GM18519 (cell line): ENCODE measurements around the gene SHROOM2.

Experiments
- ATAC-seq: cut with Tn5 transposase; IDR thresholded peaks from one replicate; pipeline ENCODE4 v1.9.1; 2021; ENCODE audit warnings: mild to moderate bottlenecking, moderate library complexity; ENCODE audit not compliant: unreplicated experiment, low FRiP score

The SHROOM2 gene

DNA sequence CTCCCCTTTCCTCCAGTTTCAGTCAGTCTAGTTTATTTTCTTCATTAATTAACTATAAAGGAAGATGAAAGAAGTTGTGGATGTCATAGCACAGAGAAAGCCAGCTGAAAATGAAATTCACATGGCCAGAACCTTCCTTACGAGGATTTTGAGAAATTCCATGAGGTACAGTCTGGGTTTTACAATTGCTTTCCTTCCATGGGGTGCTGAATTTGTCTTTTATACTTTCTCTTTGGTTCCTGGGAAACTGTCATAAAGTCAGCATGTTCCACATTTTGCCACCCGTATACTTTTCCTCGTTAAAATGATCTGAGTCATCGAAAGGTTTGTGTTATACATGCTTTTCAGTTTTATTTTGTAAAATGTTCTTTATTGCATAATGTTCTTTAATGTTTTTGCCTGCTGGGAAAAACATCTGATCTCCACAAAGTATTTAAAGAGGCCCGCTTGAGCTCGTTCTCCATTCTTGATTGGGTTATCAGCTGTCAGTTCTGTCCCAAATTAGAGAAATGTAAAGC is 102.8 kb downstream of the SHROOM2 start:
- no peak for ATAC-seq

DNA sequence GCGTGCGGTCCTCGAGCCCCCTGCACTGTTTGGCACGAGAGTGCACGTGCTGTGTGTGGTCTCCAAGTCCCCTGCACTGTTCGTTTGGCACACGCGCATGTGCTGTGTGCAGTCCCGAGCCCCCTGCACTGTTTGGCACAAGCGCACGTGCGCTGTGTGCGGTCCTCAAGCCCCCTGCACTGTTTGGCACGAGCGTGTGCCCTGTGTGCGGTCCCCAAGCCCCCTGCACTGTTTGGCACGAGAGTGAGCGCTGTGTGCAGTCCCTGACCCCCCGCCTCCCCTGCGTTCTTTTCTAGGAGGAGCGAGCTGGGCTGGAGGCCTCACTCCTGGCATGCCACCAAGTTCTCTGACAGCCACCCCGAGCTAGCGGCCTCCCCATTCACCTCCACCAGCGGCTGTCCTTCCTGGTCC is 104.5 kb downstream of the SHROOM2 start:
- no peak for ATAC-seq

DNA sequence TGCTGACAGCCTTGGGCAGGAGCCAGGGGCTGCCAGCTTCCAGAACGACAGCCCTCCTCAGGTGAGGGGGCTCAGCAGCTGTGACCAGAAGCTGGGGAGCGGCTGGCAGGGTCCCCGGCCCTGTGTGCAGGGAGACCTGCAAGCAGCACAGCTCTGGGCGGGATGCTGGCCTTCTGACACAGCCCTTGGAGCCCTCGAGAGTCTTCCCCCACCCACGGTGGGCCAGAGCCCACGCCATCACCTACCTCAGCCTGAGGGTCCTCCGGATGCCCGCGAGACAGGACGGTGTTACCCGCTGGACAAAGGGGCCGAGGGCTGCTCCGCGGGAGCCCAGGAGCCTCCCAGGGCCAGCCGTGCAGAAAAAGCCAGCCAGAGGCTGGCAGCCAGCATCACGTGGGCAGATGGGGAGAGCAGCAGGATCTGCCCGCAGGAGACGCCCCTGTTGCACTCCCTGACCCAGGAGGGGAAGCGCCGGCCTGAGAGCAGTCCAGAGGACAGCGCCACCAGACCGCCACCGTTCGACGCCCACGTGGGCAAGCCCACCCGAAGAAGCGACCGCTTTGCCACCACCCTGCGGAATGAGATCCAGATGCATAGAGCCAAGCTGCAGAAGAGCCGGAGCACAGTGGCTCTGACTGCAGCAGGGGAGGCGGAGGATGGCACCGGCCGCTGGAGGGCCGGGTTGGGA is 109.1 kb downstream of the SHROOM2 start:
- no peak for ATAC-seq

DNA sequence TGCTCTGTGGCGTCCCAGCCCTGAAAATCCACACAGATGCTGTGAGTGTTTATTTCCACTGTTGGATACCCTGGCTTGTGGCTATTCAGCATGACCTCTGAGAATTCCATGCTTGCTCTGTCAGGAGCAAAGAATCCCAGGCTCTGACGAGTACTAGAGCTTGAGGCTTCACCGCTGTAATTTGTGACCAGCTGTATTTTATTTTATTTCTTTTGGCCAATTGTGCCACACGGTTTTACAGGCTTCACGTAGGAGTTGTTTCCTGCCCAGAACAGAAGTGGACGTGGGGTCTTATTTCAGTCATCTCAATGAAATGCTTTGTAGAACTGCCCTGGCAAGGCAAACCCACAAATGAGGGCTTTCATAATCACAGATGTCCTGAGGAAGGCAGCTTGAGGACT is 111.5 kb downstream of the SHROOM2 start:
- no peak for ATAC-seq

DNA sequence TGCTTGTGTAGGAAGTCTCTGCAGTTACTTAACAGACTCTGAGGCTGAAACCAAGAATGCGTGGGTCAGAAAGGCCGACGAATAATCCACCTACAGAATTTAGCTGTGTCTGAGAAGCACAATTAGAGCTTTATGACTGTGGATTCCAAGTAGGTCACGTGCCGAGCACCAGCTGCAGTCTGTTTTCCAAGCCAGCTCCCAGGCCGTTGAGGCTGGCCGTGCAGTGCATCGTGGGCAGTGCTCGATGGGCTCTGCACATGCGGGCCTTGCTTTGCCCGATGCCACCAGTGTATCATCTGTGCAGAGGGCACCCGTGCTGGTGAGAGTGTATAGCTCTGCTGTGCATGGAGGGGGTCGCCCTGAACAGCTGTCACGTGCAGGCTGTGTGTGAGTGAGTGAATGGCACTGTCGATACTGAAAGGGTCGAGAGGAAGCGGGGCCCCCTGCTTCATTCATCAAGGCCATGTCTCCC is 113.4 kb downstream of the SHROOM2 start:
- peak; percentile 65 for ATAC-seq

DNA sequence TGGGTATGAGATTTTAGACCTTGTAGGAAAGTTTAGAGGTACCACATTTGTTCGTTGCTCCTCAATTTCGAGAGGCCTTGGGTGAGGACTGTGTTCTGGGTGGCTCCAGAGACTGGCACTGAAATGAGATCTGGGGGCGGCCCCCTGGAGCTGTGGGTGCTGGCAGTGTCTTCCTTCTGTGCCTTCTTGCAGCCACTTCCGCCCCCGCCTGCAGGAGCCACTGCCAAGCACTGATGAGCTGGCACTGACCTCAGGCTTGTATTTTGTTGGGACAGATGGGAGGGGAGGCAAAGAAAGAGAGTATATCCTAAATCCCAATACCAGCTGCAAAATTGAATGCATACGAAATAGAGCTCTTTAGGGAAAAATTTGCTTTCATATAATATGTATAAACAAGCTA is 116.4 kb downstream of the SHROOM2 start:
- ATAC-seq: no peak

DNA sequence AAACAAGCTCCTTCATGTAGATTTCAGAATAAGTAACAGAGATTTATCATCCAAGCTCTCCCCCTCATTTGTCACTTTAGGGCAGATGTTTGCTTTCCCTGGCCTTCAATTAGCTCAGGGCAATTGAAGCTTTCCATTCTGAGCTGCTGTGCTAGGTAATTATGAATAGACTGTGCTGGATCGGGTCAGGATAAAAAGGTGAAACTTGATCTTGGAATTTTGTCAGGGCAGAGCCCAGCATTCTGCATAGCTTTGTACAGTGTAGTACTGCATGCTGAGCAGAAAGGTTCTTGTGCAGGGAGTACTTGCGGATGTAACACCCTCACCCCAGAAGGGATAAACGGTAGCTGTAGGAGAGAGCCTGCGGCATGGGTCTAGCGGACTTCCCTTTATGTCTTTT is 116.9 kb downstream of the SHROOM2 start:
- ATAC-seq: no peak

DNA sequence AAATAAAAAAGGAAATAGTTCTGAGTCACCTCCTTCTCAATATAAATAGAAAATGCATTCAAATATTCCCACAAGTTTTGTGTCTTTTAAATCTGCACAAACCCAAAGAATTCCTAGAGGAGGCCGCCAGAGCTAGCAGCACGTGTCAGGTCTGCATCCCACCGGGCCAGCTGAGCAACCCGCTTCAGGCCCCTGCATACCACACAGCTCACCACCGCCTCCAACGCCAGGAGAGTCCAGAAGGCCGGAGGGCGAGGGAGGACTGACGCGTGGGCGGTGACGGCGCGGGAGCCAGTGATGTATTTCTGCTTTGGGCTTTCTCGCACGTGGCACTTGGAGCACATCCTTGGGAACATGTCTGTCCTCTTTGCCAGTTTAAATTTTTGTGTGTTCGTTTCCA is 119.1 kb downstream of the SHROOM2 start:
- ATAC-seq: no peak

DNA sequence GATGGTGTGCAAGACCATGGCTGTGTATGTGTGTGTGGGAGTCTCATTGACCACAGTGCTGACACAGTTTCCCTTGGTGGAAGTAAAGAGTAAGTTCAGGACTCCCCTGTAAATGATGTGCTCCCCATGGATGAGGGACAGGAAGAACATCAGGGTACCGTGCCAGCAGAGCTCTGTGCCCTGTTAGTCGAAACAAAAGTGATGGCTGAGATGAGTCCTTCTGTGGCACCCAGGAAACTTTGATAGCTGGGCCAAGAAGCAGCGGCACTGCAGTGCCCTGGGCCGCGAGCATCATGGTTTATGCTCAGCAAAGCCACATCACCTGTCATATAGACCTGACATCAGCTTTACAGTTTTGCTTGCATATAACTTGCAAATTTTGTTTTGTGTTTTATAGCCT is 119.5 kb downstream of the SHROOM2 start:
- no peak for ATAC-seq

DNA sequence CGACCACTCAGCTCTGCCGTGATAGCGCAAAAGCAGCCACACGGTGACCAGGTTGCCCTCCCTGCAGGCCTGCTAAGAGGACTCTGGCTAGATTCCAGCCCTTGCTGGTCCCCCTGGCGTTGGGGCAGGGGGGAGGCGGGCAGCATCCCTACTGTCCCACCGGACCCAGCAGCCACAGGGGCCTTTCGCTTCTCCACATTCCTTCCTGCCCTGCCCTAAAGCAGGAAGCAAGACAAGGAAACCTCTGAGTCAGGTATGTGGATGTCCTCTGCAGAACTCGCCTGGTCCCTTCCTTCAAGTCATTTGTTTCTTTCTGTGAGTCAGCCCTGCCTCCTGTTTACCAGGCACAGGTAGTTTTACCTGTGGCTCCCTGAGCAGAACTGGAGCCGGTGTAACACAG is 120.7 kb downstream of the SHROOM2 start:
- ATAC-seq: no peak

DNA sequence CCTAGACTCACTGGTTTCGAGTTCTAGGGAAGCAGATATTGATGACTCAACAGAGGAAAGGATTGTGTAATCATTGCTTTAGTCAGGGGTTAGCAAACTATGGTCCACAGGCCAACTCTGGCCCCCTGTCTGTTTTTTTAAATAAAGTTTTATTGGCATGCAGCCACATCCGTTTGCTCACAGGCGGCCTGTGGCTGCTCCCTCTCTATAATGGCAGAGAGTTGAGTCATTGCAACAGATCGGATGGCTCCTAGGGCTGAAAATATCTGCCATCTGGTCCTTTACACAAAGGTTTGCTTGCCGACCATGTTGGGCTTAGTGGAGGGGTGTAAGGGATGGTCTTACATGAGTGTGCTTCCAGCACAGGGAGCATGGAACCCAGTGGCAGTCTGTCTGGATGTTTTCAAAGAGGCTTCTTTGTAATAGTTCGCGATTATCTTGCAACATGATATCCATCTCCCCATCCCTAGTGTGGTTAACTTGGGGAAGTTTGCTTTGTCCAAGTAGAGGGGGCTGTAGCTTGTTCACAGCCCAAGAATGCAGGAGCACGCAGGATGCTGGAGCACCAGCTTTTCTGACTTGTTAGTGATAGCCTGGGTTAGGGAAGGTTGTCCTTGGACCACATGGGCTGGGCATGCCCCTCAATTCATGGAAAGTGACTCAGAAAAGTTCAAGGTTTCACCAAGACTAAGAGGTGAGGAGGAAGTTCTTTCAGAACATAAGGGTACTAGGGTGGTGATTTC is 121.6 kb downstream of the SHROOM2 start:
- no peak for ATAC-seq

DNA sequence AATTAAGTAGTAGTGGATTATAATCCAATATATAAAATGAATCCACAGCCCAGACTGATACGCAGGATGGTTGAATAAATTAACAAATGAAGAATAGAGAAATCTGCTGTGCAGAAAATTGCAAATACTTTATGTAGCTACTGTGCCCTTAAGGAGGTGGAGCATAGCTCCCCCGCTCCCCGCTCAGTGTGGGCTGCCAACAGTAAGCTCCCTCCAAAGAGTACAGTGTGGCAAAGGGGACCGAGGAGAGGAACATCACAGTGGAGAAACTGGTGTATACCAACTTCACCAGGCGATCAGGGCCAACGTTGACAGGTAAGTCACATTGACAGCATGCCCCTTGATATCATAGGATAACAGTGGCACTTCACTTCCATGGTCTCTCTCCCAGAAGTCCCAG is 123.0 kb downstream of the SHROOM2 start:
- no peak for ATAC-seq

DNA sequence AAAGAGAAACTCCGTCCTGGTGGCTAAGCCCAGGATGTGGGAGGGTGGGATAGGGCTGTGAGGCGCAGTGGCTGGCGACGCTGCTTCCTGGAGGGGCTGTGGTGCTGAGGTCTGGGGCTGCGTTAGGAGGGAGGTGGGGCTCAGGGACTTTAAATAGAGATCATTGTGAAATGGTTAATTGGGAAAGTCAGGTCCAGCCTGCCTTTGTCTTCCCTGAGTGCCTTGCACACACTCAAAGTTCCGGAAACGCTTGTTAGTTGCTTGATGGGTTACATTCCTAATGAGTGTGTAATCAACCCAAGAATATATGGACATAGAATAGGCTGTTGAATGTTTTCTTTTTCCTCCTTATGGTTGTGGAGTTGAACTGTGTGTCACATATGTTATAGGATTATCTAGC is 125.3 kb downstream of the SHROOM2 start:
- ATAC-seq: no peak

DNA sequence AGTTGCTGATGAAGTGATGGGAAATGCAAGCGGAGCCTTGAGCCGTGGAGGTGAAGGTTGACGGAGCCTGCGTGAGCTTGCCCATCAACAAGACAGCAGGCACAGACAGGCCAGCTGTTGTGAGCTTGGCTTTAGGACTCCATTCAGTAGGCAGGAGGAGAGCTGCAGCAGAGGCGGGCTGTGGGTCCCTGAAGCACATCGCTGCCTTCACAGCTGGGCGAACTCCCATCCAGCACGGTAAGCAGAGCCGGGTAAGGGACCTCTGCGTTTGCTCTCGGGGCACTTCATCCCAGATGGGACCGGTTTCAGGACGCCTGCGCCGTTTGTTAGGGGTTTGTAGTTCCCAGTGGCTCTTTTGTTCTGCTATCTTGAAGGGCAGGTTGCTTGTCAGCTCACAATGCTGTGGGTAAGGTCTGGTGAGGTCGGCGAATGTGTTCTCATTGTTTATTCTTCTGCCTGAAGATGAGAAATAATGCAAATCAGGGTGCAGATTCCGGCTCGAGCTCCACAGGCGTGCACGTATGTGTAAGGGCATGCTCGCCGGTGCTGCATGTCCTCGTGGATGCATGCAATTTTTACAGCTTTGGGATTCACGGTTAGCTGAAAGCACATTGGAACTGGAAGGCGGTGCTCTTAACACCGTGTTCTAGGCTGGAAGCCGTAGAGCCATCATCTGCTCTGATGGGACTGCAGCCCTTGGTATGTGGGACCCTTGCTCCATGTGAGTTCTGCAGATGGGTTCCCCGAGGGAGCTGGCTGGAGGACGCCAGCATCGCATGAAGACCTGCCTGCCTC is 126.3 kb downstream of the SHROOM2 start:
- ATAC-seq: no peak

DNA sequence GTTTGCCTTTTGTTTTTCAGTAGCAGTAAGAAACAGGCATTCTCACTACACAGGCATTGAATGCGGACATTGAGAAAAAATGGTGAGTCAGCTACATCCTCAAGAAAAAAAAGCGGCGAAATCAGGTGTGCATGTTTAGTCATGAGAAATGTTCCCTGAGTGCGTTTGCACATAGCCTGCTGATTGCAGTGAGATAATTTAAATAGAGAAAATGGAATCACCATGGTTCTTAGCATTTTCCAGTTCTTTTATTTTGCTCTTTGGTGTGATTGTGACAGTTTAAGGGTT is 126.9 kb downstream of the SHROOM2 start:
- no peak for ATAC-seq

DNA sequence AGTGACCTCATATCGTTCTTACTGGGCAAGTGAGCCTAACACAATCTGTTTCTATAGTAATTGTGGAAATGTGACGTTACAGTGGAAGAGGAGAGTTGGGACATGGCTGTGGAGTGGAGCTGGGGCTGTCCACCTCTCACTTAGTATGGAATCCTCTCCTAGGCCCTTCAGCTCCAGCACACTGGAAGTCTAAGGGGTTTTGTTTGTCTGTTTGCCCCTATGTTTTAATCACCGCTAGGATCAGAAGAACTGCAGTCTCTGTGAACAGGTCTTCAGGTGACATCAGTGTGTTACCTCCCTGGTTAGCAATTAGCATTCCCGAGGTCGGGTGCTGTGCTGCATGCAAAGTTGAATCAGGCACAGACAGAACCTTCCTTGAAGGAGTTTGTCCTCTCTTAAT is 131.6 kb downstream of the SHROOM2 start:
- ATAC-seq: no peak

DNA sequence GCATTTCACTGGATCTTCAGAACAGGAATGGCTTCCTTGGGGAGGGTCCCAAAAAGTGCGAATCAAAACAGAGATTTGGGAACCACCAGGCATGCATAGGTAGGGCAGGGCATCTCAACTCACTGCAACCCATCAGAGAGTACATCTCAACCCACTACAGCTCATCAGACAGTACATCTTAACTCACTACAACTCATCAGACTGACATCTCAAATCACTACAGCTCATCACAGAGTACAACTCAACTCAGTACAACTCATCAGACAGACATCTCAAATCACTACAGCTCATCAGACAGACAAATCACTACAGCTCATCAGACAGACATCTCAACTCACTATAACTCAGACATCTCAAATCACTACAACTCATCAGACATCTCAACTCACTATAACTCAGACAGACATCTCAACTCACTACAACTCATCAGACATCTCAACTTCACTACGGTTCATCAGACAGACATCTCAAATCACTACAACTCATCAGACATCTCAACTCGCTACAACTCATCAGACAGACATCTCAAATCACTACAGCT is 133.5 kb downstream of the SHROOM2 start:
- no peak for ATAC-seq

DNA sequence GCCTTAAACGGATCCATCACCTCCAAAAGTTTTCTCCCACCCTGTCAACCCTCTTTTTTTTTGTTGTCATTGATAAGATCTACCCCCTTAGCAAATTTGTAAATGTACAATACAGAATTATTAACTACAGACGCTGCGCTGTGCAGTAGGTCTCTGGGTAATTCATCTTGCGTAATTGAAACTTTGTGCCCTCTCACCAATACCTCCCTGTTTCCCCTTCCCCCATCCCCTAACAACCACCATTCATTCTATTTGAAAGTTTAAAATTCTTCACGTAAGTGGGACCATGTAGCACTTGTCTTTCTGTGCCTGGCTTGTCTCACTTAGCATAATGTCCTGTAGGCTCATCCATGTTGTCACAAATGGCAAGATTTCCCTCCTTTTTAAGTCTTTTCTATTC is 135.2 kb downstream of the SHROOM2 start:
- no peak for ATAC-seq

DNA sequence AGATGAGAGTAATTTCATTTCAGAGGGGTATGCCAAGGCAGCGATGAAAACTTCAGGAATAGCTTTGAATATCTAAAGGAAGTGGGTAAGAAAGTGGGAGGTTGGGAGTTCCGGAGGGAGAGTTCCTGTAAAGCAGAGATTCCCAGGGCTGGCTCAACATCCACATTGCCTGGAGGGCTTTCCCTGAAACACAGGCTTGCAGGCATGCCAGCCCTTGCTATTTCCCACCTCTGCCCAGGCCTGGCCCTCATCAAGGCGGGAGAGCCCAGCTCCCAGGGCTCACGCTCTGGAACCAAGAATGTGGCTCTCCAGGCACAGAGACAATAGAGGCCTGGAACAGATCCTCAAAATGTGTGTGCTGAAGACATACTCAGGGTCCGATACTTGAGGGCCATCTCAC is 137.1 kb downstream of the SHROOM2 start:
- no peak for ATAC-seq

DNA sequence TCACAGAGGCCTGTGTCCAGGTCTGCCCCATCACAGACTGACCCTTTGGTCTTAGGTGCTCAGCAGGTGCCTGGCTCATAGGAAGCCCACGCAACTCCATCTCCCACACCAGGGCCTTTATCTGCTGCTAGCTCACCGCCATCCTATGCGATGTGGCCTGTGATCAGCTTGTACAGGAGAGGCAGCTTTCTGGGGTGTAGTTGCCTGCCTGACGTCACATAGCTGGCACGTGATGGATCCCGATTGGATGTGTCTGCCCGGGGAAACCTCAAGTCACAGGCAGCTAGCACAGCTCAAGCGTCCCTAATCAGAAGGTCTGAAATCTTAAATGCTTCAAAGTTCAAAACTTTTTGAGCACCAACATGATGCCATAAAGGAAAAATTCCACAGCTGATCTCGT is 139.8 kb downstream of the SHROOM2 start:
- ATAC-seq: no peak
